HG03460 (cell line): Measurements from ENCODE around the gene WSCD2.

ENCODE experiments used
- ATAC-seq: cut with Tn5 transposase; IDR thresholded peaks from one replicate; pipeline ENCODE4 v1.9.1; 2021; ENCODE audit not compliant: unreplicated experiment

WSCD2 gene

DNA sequence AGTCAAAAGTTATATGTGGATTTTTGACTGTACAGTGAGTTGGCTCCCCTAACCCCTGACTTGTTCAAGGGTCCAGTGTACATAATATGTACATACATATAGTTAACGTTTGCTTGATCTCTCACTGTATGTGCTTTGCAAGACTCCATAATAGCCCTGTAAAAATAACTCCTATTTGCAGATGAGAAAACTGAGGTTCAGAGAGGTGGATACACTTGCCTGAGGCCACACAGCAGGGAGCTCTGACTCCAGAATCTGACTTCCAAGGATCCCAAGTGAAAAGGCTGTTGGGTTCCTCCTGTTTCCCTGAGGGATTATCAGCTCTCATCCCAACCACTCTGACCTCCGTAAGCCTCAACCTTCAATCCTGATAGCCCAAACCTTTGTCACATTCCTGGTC, 168.3 kb downstream of the WSCD2 start:
- ATAC-seq, result no peak

DNA sequence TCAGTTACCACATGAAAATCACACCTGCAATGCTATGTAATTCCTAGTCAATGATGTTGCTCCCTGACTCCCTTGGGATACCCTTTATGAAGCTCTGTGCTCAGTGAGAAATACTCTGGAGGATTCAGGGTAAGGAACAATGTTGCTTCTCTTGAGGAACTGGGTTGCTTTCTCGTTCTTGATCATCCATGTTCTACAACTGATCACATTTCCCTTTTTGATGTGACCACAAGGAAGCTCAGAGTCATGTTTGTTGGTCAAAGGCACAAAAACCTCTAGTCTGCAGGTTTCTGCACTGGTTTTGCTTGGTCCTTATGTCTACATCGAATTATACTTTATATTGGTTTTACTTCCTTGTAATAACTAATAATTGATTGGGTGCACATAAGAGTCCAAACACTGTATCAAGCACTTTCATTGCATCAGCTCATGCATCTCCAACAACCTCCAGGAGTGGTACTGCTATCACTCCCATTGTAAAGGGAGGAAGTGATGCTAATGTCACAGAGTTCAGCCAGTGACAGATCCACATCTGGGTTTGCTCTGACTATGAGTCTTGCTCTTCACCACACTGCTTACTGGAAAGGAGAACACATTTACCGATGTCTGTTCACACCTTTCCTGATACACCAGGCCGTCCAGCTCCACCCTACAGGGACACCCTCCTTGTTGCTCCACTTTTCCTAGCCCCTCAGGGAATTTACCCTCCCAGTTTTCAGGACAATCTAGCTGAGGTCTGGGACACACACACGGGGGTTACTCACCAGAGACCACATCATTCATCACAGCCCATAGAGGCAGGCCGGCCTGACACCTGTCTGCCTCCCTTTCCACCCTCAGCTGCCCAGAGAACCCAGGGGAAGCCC, 169.0 kb downstream of the WSCD2 start:
- ATAC-seq, result no peak

GRCh38 chr12:108298761-108299275, 169.7 kb downstream of the WSCD2 start:
- ATAC-seq, result no peak

DNA sequence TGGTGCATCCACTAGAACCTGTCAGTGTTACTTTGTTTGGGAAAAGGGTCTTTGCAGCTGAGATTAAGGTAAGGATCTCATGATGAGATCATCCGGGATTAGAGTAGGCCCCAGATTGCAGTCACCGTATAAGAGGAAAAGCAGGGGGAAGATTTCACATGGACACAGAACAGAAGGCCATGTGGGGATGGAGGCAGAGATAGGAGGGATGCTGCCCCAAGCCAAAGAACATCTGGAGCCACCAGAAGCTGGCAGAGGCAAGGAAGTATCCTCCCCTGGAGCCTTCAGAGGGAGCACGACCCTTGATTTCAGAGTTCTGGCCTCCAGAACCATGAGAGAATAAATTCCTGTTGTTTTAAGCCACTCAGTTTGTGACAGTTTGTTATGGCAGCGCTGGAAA, 170.4 kb downstream of the WSCD2 start:
- ATAC-seq, result no peak
